NOMO-1 treated with dmso at 0.1 percent for 144 hours (cell line): ENCODE results near the gene RYR2.
"Not testable (repeated sequence)": the region's sequence is repeated elsewhere in the genome, so short reads cannot be mapped to it uniquely, and the experiment has no call there.

Source experiments
- DNase-seq: peaks from one replicate; lab custom pipeline; 2025; ENCODE audit not compliant: unreplicated experiment; lab: John Stamatoyannopoulos, UW

Gene RYR2

GRCh38 chr1:237074371-237075117, 32.6 kb downstream of the RYR2 start:
- no peak for DNase-seq

DNA sequence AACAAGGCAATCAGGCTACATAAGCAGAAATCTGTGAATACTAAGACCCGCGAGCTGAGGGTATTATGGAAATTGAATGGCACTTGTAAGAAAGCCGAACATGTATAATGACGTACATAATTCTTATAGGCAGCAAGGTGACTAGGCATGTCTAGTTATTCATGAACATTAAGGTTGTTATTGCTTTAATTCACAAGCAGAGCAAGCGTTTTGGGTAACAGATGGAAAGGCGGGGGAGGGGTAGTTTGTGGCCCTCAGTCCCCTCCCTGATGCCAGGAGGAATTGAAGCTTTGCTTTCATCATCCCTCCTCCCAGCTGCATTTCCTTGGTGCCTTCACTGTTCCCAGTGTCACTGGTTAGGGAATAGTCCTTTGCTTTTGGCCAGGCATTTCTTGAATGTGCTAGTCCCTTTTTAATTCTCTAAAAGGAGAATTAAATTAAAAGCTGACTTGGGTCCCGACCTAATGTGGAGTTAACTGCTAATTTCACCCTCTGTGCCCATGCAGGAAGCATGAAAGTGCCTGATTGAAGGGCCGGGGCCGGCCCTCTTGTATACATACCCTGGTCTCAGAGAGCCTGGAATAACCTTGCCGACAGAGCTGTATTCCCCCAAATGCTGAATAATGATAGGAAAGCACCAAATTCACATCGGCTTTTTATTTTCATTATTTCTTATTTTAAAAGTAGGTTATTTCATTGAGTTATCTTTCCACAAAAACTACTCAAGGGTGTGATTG, 42.5 kb downstream of the RYR2 start:
- no peak for DNase-seq

GRCh38 chr1:237091691-237092090, 49.7 kb downstream of the RYR2 start:
- no peak for DNase-seq

DNA sequence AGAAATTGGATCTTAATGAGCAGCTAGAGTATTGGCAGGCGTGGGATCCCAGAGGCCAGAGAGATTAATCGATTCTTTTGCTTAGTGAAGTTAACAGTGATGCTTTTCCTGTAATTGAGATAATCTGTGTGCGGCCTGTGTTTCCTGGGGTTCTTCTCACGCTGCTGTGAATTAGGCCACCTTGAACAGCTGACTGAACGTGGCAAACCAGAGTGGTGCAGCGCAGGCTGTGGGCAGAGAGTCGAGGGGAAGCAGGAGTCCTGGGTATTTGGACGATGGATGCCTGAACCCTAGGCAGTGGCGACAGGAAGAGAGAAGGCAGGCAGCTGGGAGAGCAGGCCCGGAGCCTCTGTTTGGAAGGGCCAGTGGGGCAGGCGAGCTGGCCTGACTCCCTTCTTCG, 51.7 kb downstream of the RYR2 start:
- DNase-seq: no peak

- no peak for DNase-seq
These were observed 56.6 kb downstream of the RYR2 start for GRCh38 chr1:237098541-237098940.

- no peak for DNase-seq
These were observed 61.0 kb downstream of the RYR2 start for GRCh38 chr1:237103021-237103420.

- DNase-seq: no peak
These were observed 62.1 kb downstream of the RYR2 start for GRCh38 chr1:237104096-237104495.

GRCh38 chr1:237105826-237106225, 63.8 kb downstream of the RYR2 start:
- DNase-seq: no peak

GRCh38 chr1:237108297-237109040, 66.5 kb downstream of the RYR2 start:
- DNase-seq: no peak

DNA sequence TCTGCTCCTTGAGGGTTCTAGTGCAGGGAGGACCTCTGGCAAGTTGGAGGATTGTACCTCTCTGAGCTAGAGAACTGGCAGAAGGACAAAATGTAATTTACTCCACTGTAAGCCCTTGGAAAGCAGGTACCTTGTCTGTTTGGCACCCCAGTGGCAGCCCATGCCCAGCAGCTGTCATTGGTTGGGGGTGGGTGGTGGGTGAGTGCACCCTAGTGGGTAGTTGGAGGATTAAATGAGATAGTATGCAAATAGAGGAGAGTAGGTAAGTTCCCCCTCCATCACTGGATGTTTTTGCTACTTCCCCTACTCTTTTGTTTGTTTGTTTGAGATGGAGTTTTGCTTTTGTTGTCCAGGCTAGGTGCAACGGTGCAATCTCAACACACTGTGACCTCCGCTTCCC, 69.8 kb downstream of the RYR2 start:
- DNase-seq: no peak

DNA sequence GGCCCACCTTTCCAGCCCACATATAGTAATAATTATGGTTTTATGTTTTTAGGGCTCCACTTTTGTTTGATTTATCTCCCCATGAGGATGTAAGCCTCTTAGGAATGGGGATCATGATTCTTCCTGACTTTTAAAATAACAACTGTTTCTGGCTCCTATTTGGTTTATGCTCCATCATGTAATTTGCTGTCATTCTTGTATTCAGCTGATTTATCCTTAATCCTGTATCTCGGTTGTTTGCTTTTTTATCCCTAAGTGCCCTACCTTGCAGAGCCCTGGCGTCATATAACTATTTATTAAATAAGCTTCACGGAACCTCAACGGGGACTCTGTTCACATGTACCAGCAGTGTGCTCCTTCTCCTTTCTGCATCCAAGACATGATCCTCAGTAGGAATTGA, 70.7 kb downstream of the RYR2 start:
- no peak for DNase-seq

- no peak for DNase-seq
These were observed 73.1 kb downstream of the RYR2 start for GRCh38 chr1:237115035-237115434.

DNA sequence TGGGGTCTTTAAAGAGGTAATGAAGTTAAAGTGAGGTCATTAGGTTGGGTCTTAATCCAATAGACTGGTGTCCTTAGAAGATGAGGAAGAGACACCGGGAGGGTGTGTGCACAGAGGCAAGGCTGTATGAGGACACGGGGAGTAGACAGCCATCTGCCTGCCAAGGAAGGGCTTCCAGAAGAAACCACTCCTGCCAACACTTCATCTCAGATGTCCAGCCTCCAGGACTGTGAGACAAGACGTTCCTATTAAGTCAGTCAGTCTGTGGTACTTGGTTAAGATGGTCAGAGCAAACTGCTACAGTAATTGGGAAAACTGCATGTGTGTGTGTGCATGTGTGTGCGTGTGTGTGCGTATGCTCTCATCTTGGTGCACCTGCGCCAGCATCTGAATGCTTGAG, 77.1 kb downstream of the RYR2 start:
- no peak for DNase-seq

GRCh38 chr1:237120683-237121082, 78.7 kb downstream of the RYR2 start:
- no peak for DNase-seq

DNA sequence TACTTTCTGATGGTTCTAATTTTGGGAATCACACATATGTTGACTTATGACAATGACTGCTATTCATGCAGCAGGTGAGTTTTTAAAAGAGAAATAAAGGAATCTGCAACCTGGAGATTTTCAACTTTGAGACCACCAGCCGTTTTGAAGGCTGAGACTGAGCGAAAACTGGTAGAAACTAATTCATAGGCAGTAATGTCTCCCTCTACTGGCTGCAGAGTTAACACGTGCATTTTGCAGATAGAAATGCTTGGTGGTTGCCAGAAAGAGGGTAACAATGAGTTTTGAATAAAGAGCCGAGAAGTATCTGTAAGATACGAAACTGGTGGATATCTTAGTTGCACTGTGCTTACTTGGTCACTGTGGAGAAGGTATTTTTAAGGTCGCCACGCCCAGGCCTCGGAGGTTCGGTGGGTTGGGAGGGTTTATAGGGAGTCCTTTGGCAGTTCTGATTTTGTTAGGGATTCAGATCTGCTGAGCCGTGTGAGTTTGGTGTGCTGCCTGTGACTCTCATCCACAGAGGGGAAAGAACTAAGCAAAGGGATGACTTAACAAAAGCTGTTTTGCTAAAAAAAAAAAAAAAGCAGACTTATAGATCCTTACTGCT, 83.0 kb downstream of the RYR2 start:
- no peak for DNase-seq

DNA sequence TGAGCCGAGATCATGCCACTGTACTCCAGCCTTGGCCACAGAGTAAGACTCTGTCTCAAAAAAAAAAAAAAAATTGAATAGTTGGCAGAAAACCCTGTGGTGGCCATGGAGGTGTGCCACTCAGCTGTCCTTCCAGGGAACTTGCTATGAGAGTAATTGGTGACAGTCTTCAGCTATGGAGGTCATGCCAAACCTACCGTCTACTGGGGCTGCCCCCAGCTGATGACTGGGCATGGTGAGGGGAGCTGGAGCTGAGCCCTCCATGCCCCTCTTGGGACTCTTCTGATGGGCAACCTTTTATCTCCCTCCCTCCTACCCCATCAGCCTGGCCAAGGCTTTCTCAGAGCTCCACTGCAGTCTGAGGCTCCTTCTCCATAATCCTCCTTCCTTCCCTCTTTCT, 84.2 kb downstream of the RYR2 start:
- DNase-seq: no peak

DNA sequence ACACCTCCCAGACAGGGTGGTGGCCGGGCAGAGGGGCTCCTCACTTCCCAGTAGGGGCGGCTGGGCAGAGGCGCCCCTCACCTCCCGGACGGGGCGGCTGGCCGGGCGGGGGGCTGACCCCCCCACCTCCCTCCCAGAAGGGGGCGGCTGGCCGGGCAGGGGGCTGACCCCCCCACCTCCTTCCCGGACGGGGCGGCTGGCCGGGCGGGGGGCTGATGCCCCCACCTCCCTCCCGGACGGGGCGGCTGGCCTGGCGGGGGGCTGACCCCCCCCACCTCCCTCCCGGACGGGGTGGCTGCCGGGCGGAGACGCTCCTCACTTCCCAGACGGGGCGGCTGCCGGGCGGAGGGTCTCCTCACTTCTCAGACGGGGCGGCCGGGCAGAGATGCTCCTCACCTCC, 85.3 kb downstream of the RYR2 start:
- not testable (repeated sequence) for DNase-seq

- no peak for DNase-seq
These were observed 91.9 kb downstream of the RYR2 start for GRCh38 chr1:237133921-237134320.

DNA sequence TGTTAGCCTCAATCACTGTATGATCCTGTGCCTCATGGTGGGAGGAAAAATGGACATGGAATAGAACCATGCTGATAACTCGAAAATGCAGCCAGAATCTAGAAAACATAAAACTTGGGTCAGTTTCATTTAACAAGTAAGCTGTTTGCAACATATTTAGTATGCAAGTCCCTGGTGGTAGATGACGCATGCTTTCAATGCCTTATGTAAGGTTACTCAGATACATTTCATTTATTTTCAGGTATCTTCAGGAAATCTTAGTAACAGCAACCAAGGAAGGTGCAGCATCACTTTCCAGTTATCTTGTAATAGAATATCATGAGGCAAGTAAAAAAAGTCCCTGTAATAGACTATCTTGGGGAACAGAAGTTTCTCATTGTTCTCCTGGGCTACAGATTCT, 92.9 kb downstream of the RYR2 start:
- no peak for DNase-seq

DNA sequence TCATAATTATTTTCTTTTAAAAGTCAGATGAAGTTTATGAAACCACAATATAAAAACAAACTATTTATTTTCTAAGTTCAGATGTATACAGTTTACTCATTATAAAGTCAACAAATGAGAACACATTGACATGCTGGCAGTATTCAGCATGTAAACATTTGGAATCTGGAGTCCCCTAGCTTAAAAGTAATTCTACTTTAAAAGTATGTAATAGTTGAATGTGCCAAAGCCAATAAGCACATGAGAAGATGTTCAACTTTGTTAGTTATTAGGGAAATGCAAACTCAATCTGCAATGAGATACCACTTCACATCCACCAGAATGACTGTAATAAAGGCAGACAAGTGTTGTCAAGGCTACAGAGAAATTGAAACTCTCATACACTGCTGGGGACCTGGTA, 96.6 kb downstream of the RYR2 start:
- no peak for DNase-seq

- DNase-seq: no peak
These were observed 97.7 kb downstream of the RYR2 start for GRCh38 chr1:237139732-237140131.

GRCh38 chr1:237140986-237141385, 99.0 kb downstream of the RYR2 start:
- DNase-seq: no peak
